ENCODE data around the gene IKZF2. TPM values are rescaled to one million over a fixed set of nuclear protein-coding genes. Genes with fewer than 3 reads are reported as not detected.

IKZF2 gene
- total and polyA plus RNA-seq, 10 of the 15 experiments (the other 5 are each of a cell fraction or from before 2014, with no cell fraction given): 15.2 to 266 (median 87.2) TPM

DNA sequence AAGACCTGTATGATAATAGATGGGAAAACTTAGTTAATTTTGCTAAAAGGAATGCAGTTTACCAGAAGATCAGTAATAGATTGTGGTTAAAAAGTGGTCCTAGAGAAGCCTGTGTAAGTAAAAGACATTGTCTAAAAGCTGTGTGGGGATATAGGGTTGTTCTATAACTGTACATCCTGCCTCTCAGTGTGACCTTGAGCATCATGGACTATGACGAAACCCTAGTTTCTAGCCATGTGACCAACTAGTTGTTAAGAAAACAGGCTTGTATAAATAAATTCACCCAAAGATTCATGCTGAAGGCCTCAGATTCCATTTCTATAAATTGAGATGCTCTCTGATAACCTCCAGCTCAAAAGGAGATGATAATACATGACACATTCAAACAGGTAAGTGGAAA, 160.7 kb downstream of the IKZF2 start:
- no peaks in the 10 kb centered on the region for H4K20me1 ChIP-seq (ENCODE audit: control insufficient read depth, insufficient read depth)
- peaks cover 0 to 16% of the 10 kb centered on the region in 2 experiments; a peak in 2 of 4 replicates for H3K36me3 ChIP-seq (ENCODE audit: control insufficient read depth in 2 of 2, insufficient read depth in 2 of 2, low read length in 1 of 2)
- ChIA-PET POLR2A (no interaction called here), SMC1A (ENCODE audit: uncharacterized antibody, unreplicated experiment) (interaction anchor here (0.9 to 2.3 kb wide), 3 partner anchors 11 to 33 kb away, joined by 3 to 13 read pairs (median 3); no protein-coding TSS in a partner anchor), CTCF (no interaction called here), RAD21 (ENCODE audit: unreplicated experiment) (interaction anchor here (0.8 kb wide), 1 partner anchor 31 kb away, joined by 3 read pairs; no protein-coding TSS in a partner anchor)
- H3K27me3 ChIP-seq (replicated peaks in 1 of 2; ENCODE audit: control insufficient read depth in 2 of 2, insufficient read depth in 2 of 2, low read length in 1 of 2): no peaks in the 10 kb centered on the region
- no peak overlapping the region for H3K4me3 ChIP-seq
- FAIRE-seq: no peak
- no TSS peak for BruUV-seq (replicated peaks)
- 70% methylated on average over 1 of the region's 1 CpG for WGBS (ENCODE audit: insufficient coverage, insufficient replicate concordance, low lambda C conversion rate, missing lambda C conversion rate)
- ATAC-seq: peak; percentile 84
- H3K9me3 ChIP-seq (replicated peaks; ENCODE audit: control insufficient read depth, insufficient read depth, low read length): no peaks in the 10 kb centered on the region
- peaks cover 4% of the 10 kb centered on the region for H3K4me1 ChIP-seq (ENCODE audit: control insufficient read depth, insufficient read depth, low read length)
- in situ Hi-C loops (cut with MboI) (no loop called here), intact Hi-C loops (cut with micrococcal nuclease; ENCODE audit: unreplicated experiment) (no loop called here)
- no peak overlapping the region for H3K4me2 ChIP-seq (ENCODE audit: control insufficient read depth, insufficient read depth)
- no peak overlapping the region for H3K9ac ChIP-seq (ENCODE audit: control insufficient read depth, insufficient read depth, low read length)
- H3K79me2 ChIP-seq (ENCODE audit: control insufficient read depth, insufficient read depth, low read length): no peaks in the 10 kb centered on the region
- H3K27ac ChIP-seq (ENCODE audit: control insufficient read depth, insufficient read depth): peak overlapping the region; percentile 65
- H2AFZ ChIP-seq (ENCODE audit: control insufficient read depth, low read depth, low read length): no peak overlapping the region
- no peak for DNase-seq (ENCODE audit: low read depth, low spot score)
- TF ChIP-seq CREB1 (IDR thresholded peaks at IDR 0.05; ENCODE audit: low read depth) (0 out of 2 replicates have a peak, but pooled peaks have one; percentile 21), HDAC6 (IDR thresholded peaks at IDR 0.05; ENCODE audit: unreplicated experiment) (no peak), EGR1 (IDR thresholded peaks at IDR 0.05; ENCODE audit: borderline replicate concordance in 1 of 2, low read depth in 2 of 2, low read length in 2 of 2) (no peak), CBX5 (IDR thresholded peaks at IDR 0.05; ENCODE audit: low read depth) (no peak), RAD51 (IDR thresholded peaks at IDR 0.05) (0 out of 2 replicates have a peak, but pooled peaks have one; percentile 25), ZNF217 (IDR thresholded peaks at IDR 0.05) (no peak), RELA (IDR thresholded peaks at IDR 0.05; ENCODE audit: borderline replicate concordance, partially characterized antibody) (no peak), JUND (IDR thresholded peaks at IDR 0.05; ENCODE audit: low read depth, low read length) (no peak), RUNX3 (IDR thresholded peaks at IDR 0.05; ENCODE audit: low read length) (peak; percentile 12; the same call in 1 of the 2 replicates), SRF (IDR thresholded peaks at IDR 0.05; ENCODE audit: low read depth in 2 of 2, low read length in 2 of 2) (no peak), ZSCAN29 (IDR thresholded peaks at IDR 0.05) (no peak), KAT2A (conservative IDR thresholded peaks at IDR 0.05; ENCODE audit: control insufficient read depth, low read depth, low read length) (no peak), STAT3 (IDR thresholded peaks at IDR 0.05; ENCODE audit: low read depth, low read length) (no peak)

All from GM12878 (cell line).